HepG2 (cell line): ENCODE data around the gene PRSS53. TPM values are rescaled to one million over a fixed set of nuclear protein-coding genes. Genes with fewer than 3 reads are reported as not detected.
A peak's percentile ranks its signal among the peaks of the same experiment; 100 is the strongest.

Source experiments
- CCAR2 ChIP-seq: fragments of 200-400 bp; formaldehyde crosslinking; optimal IDR thresholded peaks from 2 replicates; pipeline ENCODE3; 2018; ENCODE audit warnings: low read depth, mild to moderate bottlenecking, low read length, moderate library complexity
- CSRNP2 ChIP-seq: sonication (generic); formaldehyde crosslinking; conservative IDR thresholded peaks from 2 replicates; pipeline ENCODE4 v1.8.0; 2022; ENCODE audit warnings: low read depth, missing genetic modification reagents
- DNMT3B ChIP-seq: conservative IDR thresholded peaks from 2 replicates; pipeline ENCODE4 v1.6.1; 2016; ENCODE audit warnings: missing biosample characterization, control low read depth
- ELF4 ChIP-seq: sonication (generic); formaldehyde crosslinking; IDR thresholded peaks from 2 replicates; pipeline ENCODE4 v1.5.0; 2020; ENCODE audit warnings: missing genetic modification reagents, mild to moderate bottlenecking, moderate library complexity, borderline replicate concordance
- HOXA5 ChIP-seq: sonication (generic); formaldehyde crosslinking; IDR thresholded peaks from 2 replicates; pipeline ENCODE4 v1.4.0; 2020; ENCODE audit warnings: missing genetic modification reagents
- IRF1 ChIP-seq: sonication (generic); formaldehyde crosslinking; IDR thresholded peaks from 2 replicates; pipeline ENCODE4 v1.4.0; 2020; ENCODE audit warnings: low read depth, mild to moderate bottlenecking, missing genetic modification reagents
- JDP2 ChIP-seq: sonication (generic); formaldehyde crosslinking; IDR thresholded peaks from 2 replicates; pipeline ENCODE4 v1.8.1; 2022; ENCODE audit warnings: missing genetic modification reagents, borderline replicate concordance
- KDM3A ChIP-seq: IDR thresholded peaks from 2 replicates; pipeline ENCODE4 v1.6.1; 2018; ENCODE audit warnings: low read depth, missing compliant biosample characterization
- MEIS1 ChIP-seq: sonication (generic); formaldehyde crosslinking; IDR thresholded peaks from 2 replicates; pipeline ENCODE4 v1.9.0; 2021; ENCODE audit warnings: mild to moderate bottlenecking, missing genetic modification reagents, moderate library complexity, borderline replicate concordance
- NPAS2 ChIP-seq: sonication (generic); formaldehyde crosslinking; IDR thresholded peaks from 2 replicates; pipeline ENCODE4 v1.8.0; 2022; ENCODE audit warnings: mild to moderate bottlenecking, missing genetic modification reagents, borderline replicate concordance
- PLRG1 ChIP-seq: fragments of 450-650 bp; conservative IDR thresholded peaks from 2 replicates; pipeline ENCODE4 v1.6.1; 2016
- PREB ChIP-seq: sonication (generic); formaldehyde crosslinking; IDR thresholded peaks from 2 replicates; pipeline ENCODE4 v1.4.0; 2020; ENCODE audit warnings: missing genetic modification reagents
- SAP130 ChIP-seq: IDR thresholded peaks from 2 replicates; pipeline ENCODE4 v1.6.1; 2016; ENCODE audit warnings: low read depth
- THAP9 ChIP-seq: sonication (generic); formaldehyde crosslinking; IDR thresholded peaks from 2 replicates; pipeline ENCODE4; 2020; ENCODE audit warnings: missing genetic modification reagents, mild to moderate bottlenecking, borderline replicate concordance
- ZNF282 ChIP-seq: fragments of 450-650 bp; IDR thresholded peaks from 2 replicates; pipeline ENCODE4 v1.6.1; 2018; ENCODE audit not compliant: partially characterized antibody
- ZNF296 ChIP-seq: sonication (generic); formaldehyde crosslinking; conservative IDR thresholded peaks from 2 replicates; pipeline ENCODE4 v1.5.0; 2020; ENCODE audit warnings: mild to moderate bottlenecking, missing genetic modification reagents
- ZNF382 ChIP-seq: sonication (generic); formaldehyde crosslinking; IDR thresholded peaks from 2 replicates; pipeline ENCODE4 v1.5.0; 2020; ENCODE audit warnings: missing genetic modification reagents, mild to moderate bottlenecking, borderline replicate concordance
- ZNF510 ChIP-seq: sonication (generic); formaldehyde crosslinking; IDR thresholded peaks from 2 replicates; pipeline ENCODE4 v1.4.0; 2020; ENCODE audit warnings: low read depth, mild to moderate bottlenecking, missing genetic modification reagents
- ZNF550 ChIP-seq: sonication (generic); formaldehyde crosslinking; IDR thresholded peaks from 2 replicates; pipeline ENCODE4 v1.4.0; 2020; ENCODE audit warnings: mild to moderate bottlenecking, missing genetic modification reagents, borderline replicate concordance
- ZNF775 ChIP-seq: sonication (generic); formaldehyde crosslinking; IDR thresholded peaks from 2 replicates; pipeline ENCODE4 v1.4.0; 2020; ENCODE audit warnings: missing genetic modification reagents, mild to moderate bottlenecking, moderate library complexity, borderline replicate concordance
- polyA plus RNA-seq, 8 experiments: library from polyadenylated mRNA; depleted of rRNA in 3 of 8; stranded (reverse) in 7 of 8; unstranded in 1 of 8; fragments of >200 nt; fragmentation: Illumina TruSeq in 4 of 8; extraction: Trizol in 4 of 8; gene quantifications; 2 replicates each; pipeline versions ENCODE4 v1.2.1 to v1.2.3, GENCODE V29; 2011 to 2016; ENCODE audit warnings: low read depth in 4 of 8, missing spikeins in 1 of 8, mixed read lengths in 1 of 8; ENCODE audit not compliant: insufficient read depth in 1 of 8
- total RNA-seq, 5 experiments: library from RNA; depleted of rRNA; stranded (reverse); fragments of >200 nt; fragmentation: Illumina TruSeq; extraction: Trizol; gene quantifications; 2 replicates each; pipeline ENCODE4 v1.2.3, GENCODE V29; 2016; ENCODE audit warnings: low read depth in 1 of 5

Gene PRSS53
- total and polyA plus RNA-seq, 2 of the 13 experiments (the other 11 are each of a cell fraction or from before 2014, with no cell fraction given) = 2.2 to 7.4 TPM

- TF ChIP-seq SAP130 (CRISPR knock-in tag) = peak; percentile 95
- peak; percentile 51; the same call in 1 of the 2 replicates for TF ChIP-seq KDM3A (CRISPR knock-in tag)
- no peak for TF ChIP-seq IRF1 (CRISPR knock-in tag)
- no peak for TF ChIP-seq NPAS2
- no peak for TF ChIP-seq CSRNP2 (CRISPR knock-in tag)
- TF ChIP-seq CCAR2 = no peak
- TF ChIP-seq JDP2 (CRISPR knock-in tag) = no peak
- TF ChIP-seq ZNF510 = no peak
- TF ChIP-seq HOXA5 = peak; percentile 82
- no peak for TF ChIP-seq DNMT3B (CRISPR knock-in tag)
- TF ChIP-seq PREB (CRISPR knock-in tag) = 0 out of 2 replicates have a peak, but pooled peaks have one; percentile 75
- no peak for TF ChIP-seq PLRG1
- no peak for TF ChIP-seq ZNF282
- peak; percentile 15; the same call in 1 of the 2 replicates for TF ChIP-seq MEIS1 (CRISPR knock-in tag)
- TF ChIP-seq ZNF775 (CRISPR knock-in tag) = no peak
- TF ChIP-seq THAP9 (CRISPR knock-in tag) = no peak
- TF ChIP-seq ZNF296 (CRISPR knock-in tag) = 0 out of 2 replicates have a peak, but pooled peaks have one; percentile 54
- TF ChIP-seq ZNF550 = no peak
- no peak for TF ChIP-seq ELF4 (CRISPR knock-in tag)
- no peak for TF ChIP-seq ZNF382
Measured at GRCh38 chr16:31033709-31034492, 54.8 kb downstream of the PRSS53 start (continued).
